DMS153 treated with DMSO at 0.1 percent for 48 hours (cell line): ENCODE data around the gene ANKFN1.

Experiments
- DNase-seq: peaks from one replicate; lab custom pipeline; 2025; ENCODE audit not compliant: unreplicated experiment; lab: John Stamatoyannopoulos, UW

The ANKFN1 gene

GRCh38 chr17:56425483-56425882 lies 272.2 kb downstream of the ANKFN1 start:
- DNase-seq = no peak

- no peak for DNase-seq
Measured at GRCh38 chr17:56426901-56427300, 273.6 kb downstream of the ANKFN1 start.

- DNase-seq = no peak
Measured at GRCh38 chr17:56431736-56432135, 278.5 kb downstream of the ANKFN1 start.

GRCh38 chr17:56432443-56432842 lies 279.2 kb downstream of the ANKFN1 start:
- no peak for DNase-seq

- DNase-seq = no peak
Measured at GRCh38 chr17:56434610-56435009, 281.3 kb downstream of the ANKFN1 start.

GRCh38 chr17:56436142-56436541 lies 282.9 kb downstream of the ANKFN1 start:
- no peak for DNase-seq

GRCh38 chr17:56440419-56440818 lies 287.1 kb downstream of the ANKFN1 start:
- DNase-seq = no peak

GRCh38 chr17:56441308-56441707 lies 288.0 kb downstream of the ANKFN1 start:
- no peak for DNase-seq

GRCh38 chr17:56445692-56446411 lies 292.6 kb downstream of the ANKFN1 start:
- no peak for DNase-seq

GRCh38 chr17:56447171-56447570 lies 293.9 kb downstream of the ANKFN1 start:
- DNase-seq = no peak

- DNase-seq = no peak
Measured at GRCh38 chr17:56448371-56448770, 295.1 kb downstream of the ANKFN1 start.

GRCh38 chr17:56449176-56449575 lies 295.9 kb downstream of the ANKFN1 start:
- DNase-seq = no peak

GRCh38 chr17:56451629-56452028 lies 298.4 kb downstream of the ANKFN1 start:
- DNase-seq = no peak

GRCh38 chr17:56452461-56452860 lies 299.2 kb downstream of the ANKFN1 start:
- DNase-seq = no peak

- no peak for DNase-seq
Measured at GRCh38 chr17:56457501-56457900, 304.2 kb downstream of the ANKFN1 start.

- no peak for DNase-seq
Measured at GRCh38 chr17:56465886-56466285, 312.6 kb downstream of the ANKFN1 start.

- no peak for DNase-seq
Measured at GRCh38 chr17:56468840-56469239, 315.6 kb downstream of the ANKFN1 start.

GRCh38 chr17:56471696-56472095 lies 318.4 kb downstream of the ANKFN1 start:
- DNase-seq = no peak

GRCh38 chr17:56475116-56475515 lies 321.8 kb downstream of the ANKFN1 start:
- DNase-seq = no peak

GRCh38 chr17:56478836-56479447 lies 325.7 kb downstream of the ANKFN1 start:
- no peak for DNase-seq

GRCh38 chr17:56480501-56480900 lies 327.2 kb downstream of the ANKFN1 start:
- no peak for DNase-seq

GRCh38 chr17:56481659-56482058 lies 328.4 kb downstream of the ANKFN1 start:
- no peak for DNase-seq

- DNase-seq = no peak
Measured at GRCh38 chr17:56482229-56482628, 329.0 kb downstream of the ANKFN1 start.
